NCI-H2196 treated with DMSO at 0.1 percent for 48 hours (cell line): Measurements from ENCODE around the gene CMTM4.
"Not testable (repeated sequence)": the region's sequence is repeated elsewhere in the genome, so short reads cannot be mapped to it uniquely, and the experiment has no call there.

ENCODE experiments used
- DNase-seq: peaks from one replicate; lab custom pipeline; 2025; ENCODE audit not compliant: unreplicated experiment; lab: John Stamatoyannopoulos, UW

The CMTM4 gene

DNA sequence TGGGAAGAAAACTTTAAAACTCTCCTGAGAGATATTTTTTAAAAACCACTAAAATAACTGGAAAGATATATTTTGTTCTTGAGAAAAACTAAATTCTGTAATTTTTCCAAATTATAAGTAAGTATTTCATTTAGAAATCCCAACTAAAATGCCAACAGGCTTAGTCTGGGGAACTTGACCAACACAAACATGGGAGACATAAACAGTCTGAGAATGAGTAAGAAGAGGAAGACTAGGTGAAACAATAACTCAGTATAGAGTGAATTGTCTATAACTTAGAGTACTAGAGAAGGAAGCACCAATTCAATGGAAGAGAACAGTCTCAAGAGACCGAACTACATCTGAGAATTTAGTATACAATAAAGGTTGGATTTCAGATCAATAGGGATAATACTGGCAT lies 127.4 kb downstream of the CMTM4 start:
- DNase-seq = no peak

DNA sequence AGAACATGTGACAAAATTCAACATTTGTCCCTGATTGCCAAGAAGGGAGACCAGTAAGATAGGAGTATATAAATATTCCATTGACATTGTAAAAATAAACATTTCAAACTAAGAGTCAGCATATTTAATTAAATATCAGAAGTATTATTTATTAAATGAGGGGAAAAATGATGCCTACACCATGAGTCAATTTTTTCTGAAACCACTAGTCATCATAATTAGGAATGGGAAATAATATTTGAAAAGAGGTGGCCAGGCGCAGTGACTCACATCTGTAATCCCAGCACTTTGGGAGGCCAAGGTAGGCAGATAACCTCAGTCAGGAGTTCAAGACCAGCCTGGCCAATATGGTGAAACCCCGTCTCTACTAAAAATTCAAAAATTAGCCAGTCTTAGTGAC lies 128.2 kb downstream of the CMTM4 start:
- DNase-seq = no peak

DNA sequence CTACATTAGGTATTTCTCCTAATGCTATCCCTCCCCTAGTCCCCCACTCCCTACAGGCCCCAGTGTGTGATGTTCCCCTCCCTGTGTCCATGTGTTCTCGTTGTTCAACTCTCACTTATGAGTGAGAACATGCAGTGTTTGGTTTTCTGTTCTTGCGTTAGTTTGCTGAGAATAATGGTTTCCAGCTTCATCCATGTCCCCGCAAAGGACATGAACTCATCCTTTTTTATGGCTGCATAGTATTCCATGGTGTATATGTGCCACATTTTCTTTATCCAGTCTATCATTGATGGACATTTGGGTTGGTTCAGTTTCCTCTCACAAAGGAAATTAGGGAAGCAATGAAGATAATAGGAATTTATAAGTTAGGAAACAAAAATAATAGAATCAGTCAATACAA lies 129.3 kb downstream of the CMTM4 start:
- not testable (repeated sequence) for DNase-seq

DNA sequence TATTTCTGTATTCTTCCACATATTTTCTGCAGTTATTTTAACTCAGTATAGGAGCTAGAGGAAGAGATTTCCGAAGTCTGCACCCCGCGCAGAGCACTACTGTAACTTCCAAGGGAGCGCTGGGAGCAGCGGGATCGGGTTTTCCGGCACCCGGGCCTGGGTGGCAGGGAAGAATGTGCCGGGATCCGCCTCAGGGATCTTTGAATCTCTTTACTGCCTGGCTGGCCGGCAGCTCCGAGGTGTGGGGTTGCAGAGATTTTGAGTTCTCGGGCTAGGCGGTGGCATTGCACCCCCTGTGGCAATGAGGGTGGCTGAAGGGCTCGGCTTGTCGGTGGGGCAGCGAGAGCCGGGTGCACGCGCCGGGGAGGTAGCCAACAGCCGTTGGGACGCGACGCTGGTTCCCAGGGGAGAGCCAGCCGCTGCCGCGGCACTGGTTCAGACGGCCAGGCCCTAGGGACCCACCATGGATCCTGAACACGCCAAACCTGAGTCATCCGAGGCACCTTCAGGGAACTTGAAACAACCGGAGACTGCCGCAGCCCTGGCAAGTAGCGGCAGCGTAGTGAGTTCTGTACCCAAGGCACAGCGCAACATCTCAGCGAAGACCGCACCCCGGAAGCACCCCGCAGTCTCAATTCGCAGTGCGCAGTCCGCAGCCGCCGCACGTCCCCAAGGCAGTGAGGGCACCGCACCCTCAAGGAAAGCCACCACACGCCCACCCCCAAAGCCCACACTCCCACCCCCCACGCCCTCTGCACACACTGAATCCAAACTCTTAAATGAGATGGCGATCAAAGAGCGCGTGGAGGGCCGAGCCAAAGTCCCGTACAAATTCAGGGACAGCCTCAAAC lies 130.3 kb downstream of the CMTM4 start, which contains the start of gene CMTM1:
Gene CMTM1 (plus strand): TSS at position 389 of the 851 bp plus-strand sequence. CDS start 75 bp downstream, at position 464.
- no peak for DNase-seq
